GM19372 (cell line): ENCODE data around the gene PEX11G.
A peak's percentile ranks its signal among the peaks of the same experiment; 100 is the strongest.

ENCODE experiments used
- ATAC-seq: cut with Tn5 transposase; IDR thresholded peaks from one replicate; pipeline ENCODE4 v1.9.1; 2021; ENCODE audit warnings: mild to moderate bottlenecking, low read depth, moderate library complexity; ENCODE audit not compliant: unreplicated experiment

Gene PEX11G

DNA sequence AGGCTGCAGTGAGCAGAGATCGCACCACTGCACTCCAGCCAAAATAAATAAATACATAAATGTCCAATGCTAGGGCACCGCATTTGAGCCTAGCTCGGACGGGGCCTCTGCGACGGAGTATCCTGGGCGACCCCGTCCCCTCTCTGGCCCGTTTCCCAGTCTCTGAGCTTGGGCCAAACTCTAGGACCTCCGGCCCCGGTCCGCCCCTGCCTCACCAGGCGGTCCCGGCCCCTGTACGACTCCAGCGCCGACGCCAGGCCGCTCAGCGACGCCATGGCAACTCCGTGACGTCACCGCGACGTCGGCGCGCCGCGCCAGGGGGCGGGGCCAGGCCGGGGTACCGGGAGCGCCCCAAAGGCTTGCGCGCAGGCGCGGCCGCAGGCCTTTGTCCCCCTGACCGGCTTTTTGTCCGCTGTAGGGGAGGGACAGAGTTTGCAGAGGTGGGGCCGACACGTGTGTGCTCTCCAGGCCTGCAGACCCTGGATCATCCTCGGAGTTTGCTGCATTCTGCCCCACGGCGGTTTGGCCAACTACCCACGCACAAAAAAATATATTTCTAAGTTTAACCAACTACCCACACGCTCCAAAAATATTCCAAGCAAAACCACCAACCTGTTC lies at the start of gene PEX11G:
Gene PEX11G, minus strand, starts transcription at position 300 of the 618 bp plus-strand sequence. Its CDS starts 25 bp downstream, at position 275.
- peak; percentile 96 for ATAC-seq

- ATAC-seq, result no peak
These were observed 47.3 kb upstream of the PEX11G start for GRCh38 chr19:7535998-7536695.

GRCh38 chr19:7535047-7535997 lies 46.5 kb upstream of the PEX11G start, which contains the start of gene PNPLA6:
Gene PNPLA6, plus strand, starts transcription at chr19:7535717. Its CDS starts 72 bp downstream, at chr19:7535789.
- ATAC-seq, result peak; percentile 71

- ATAC-seq, result no peak
These were observed 45.8 kb upstream of the PEX11G start for GRCh38 chr19:7534531-7535046.

DNA sequence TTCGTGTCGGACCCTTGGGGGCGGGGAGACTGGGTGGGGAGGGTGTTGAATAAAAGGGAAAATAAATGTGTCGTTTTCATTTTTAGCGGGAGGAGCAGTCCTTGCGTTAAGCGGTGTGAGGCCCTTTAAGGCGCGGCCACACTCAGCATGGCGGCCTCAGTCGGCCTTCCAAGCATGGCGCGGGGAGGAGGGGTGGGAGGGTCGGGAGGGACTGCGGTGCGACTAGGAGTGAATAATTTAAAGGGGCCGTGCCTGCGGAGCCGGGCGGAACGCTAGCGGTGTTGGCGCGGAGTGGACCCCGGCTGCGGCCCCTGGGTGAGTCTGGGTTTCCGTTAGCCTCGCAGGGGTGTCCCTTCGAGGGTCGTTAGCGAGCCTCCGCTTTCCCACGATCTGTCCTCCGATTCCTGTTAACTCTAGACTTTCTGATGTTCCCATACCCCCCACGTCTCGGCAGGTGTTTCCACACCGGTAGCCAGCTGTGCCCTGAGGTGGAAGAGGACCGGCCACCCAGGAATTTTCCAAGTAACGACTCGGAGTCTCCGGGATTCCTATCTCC lies 45.2 kb upstream of the PEX11G start:
- no peak for ATAC-seq

DNA sequence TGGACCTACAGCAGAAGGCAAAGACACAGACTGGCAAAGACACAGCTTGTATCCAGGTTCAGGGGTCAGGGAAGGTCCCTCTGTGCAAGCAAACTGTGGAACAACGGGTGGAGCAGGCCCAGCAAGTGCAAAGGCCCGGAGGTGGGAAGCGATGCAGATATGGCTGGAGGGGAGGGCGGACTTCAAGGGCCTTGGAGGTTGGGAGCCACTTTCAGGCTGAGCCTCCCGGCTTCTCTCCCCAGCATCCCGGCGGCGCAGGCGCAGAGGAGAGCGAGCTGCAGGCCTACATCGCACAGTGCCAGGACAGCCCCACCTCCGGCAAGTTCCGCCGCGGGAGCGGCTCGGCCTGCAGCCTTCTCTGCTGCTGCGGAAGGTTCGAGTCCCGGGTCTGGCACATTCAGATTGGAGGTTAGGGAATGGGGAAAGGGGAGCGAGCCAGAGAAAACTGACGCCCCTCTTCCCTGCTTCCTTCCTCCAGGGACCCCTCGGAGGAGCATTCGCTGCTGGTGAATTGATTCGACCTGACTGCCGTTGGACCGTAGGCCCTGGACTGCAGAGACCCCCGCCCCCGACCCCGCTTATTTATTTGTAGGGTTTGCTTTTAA lies 44.5 kb upstream of the PEX11G start:
- ATAC-seq, result no peak

- ATAC-seq, result no peak
These were observed 41.0 kb upstream of the PEX11G start for GRCh38 chr19:7529610-7530490.

DNA sequence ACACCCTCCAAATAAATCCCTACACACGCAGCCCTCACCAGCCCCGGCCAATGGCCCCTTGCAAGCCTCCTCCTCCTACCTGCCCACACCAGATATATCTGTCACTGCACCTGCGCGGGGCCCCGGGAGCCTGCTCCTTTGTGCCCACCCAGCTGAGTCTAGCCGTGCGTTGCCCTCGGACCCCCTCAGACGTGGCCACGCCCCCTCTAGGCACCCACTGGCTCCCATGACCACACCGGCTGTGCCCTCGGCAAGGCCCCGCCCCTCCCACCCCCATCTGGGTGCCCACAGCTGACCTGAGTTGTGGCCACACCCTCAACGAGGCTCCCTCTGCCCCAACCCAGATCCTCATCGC lies 40.4 kb upstream of the PEX11G start:
- no peak for ATAC-seq

- ATAC-seq, result no peak
These were observed 39.8 kb upstream of the PEX11G start for GRCh38 chr19:7528522-7529245.

DNA sequence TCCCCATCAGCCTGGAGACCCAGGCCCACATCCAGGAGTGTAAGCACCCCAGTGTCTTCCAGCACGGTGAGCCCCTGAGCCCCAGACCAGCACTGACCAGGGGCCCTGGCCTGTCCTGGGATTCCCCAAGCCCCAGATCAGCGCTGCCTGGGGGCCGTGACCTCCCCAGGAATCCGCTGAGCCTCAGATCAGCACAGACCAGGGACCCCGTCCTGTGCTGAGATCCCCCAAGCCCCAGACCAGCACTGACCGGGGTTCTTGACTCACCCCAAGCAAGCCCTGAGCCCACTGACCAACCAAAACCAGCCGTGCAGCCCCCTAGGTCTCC lies 39.3 kb upstream of the PEX11G start:
- ATAC-seq, result no peak

DNA sequence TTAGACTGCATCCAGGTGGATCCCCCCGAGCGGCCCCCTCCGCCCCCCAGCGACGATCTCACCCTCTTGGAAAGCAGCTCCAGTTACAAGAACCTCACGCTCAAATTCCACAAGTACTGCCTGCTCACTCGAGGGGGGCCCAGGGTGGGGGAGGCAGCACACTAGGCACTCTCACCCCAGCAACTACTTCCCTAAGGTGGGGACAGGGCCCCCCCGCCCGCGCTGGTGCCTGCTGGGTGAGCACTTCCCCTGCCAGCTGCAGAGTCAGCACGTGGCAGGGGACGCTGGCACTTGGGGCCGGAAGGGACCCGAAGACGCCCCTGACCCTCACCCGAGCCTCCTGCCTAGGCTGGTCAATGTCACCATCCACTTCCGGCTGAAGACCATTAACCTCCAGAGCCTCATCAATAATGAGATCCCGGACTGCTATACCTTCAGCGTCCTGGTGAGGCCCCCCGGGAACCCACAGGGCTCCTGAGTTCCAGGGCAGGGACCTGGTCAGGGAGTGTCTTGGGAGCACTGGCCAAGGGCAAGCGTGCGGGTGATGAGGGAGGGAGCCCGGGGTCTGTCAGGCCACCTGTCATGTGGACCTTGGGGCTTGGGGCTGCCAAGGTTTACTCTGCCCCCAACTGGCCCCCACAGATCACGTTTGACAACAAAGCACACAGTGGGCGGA lies 38.8 kb upstream of the PEX11G start:
- ATAC-seq, result no peak

- no peak for ATAC-seq
These were observed 37.5 kb upstream of the PEX11G start for GRCh38 chr19:7526059-7526929.

DNA sequence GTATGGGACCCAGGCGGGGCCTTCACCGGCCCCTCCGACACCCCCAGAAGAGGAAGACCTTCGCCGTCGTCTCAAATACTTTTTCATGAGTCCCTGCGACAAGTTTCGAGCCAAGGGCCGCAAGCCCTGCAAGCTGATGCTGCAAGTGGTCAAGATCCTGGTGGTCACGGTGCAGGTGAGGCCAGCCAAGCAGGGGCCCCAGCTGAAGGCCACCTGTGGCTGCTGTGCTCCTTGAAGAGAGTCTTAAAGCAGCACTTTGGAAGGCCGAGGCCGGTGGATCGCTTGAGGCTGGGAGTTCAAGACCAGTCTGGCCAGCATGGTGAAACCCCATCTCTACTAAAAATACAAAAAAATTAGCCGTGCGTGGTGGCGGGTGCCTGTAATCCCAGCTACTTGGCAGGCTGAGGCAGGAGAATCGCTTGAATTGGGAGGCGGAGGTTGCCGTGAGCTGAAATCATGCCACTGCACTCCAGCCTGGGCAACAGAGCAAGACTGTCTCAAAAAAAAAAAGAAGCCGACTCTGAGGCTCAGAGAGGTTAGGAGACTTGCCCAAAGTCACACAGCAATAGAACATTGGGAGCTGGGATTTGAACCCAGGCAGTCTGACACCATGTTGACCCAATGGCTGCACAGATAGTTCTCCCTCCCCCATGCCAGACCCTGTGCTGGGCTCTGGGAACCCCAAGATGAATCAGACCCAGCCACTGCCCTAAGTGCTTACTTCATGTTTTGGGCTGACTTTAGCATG lies 36.3 kb upstream of the PEX11G start:
- no peak for ATAC-seq

- ATAC-seq, result no peak
These were observed 35.7 kb upstream of the PEX11G start for GRCh38 chr19:7524523-7524922.

- no peak for ATAC-seq
These were observed 34.3 kb upstream of the PEX11G start for GRCh38 chr19:7522923-7523667.
